Erythroblast (primary cell): ENCODE results near the gene SDK2.

Experiments
- GATA1 ChIP-seq: IDR thresholded peaks from 2 replicates; pipeline ENCODE4 v1.6.1; 2011; ENCODE audit warnings: low read depth, mild to moderate bottlenecking, control low read depth, low read length, moderate library complexity
- POLR2A ChIP-seq: IDR thresholded peaks from 2 replicates; pipeline ENCODE4 v1.6.1; 2011; ENCODE audit warnings: mild to moderate bottlenecking, low read length

- TF ChIP-seq POLR2A (no peak), GATA1 (no peak)
These were observed 133.1 kb downstream of the SDK2 start for GRCh38 chr17:73510981-73511718.
